GM19043 (cell line): ENCODE results near the gene CHKB.
"Not testable (repeated sequence)": the region's sequence is repeated elsewhere in the genome, so short reads cannot be mapped to it uniquely, and the experiment has no call there.

Experiments used
- ATAC-seq: cut with Tn5 transposase; IDR thresholded peaks from one replicate; pipeline ENCODE4 v1.9.1; 2021; ENCODE audit warnings: low read depth; ENCODE audit not compliant: unreplicated experiment

Gene CHKB, protein sequence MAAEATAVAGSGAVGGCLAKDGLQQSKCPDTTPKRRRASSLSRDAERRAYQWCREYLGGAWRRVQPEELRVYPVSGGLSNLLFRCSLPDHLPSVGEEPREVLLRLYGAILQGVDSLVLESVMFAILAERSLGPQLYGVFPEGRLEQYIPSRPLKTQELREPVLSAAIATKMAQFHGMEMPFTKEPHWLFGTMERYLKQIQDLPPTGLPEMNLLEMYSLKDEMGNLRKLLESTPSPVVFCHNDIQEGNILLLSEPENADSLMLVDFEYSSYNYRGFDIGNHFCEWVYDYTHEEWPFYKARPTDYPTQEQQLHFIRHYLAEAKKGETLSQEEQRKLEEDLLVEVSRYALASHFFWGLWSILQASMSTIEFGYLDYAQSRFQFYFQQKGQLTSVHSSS

GRCh38 chr22:50582493-50583293 lies at the start of gene CHKB:
TSS of gene CHKB (minus strand) at chr22:50582849. CDS start at chr22:50582781, 68 bp downstream.
- ATAC-seq = peak; percentile 91

GRCh38 chr22:50630376-50630775 lies 47.7 kb upstream of the CHKB start:
- ATAC-seq = no peak

- no peak for ATAC-seq
Measured at GRCh38 chr22:50628543-50629134, 46.0 kb upstream of the CHKB start.

- peak; percentile 53 for ATAC-seq
Measured at GRCh38 chr22:50627642-50628542, 45.2 kb upstream of the CHKB start, which contains the start of gene ARSA. TSS of gene ARSA (minus strand) at chr22:50628152. CDS start at chr22:50627779, 373 bp downstream.

DNA sequence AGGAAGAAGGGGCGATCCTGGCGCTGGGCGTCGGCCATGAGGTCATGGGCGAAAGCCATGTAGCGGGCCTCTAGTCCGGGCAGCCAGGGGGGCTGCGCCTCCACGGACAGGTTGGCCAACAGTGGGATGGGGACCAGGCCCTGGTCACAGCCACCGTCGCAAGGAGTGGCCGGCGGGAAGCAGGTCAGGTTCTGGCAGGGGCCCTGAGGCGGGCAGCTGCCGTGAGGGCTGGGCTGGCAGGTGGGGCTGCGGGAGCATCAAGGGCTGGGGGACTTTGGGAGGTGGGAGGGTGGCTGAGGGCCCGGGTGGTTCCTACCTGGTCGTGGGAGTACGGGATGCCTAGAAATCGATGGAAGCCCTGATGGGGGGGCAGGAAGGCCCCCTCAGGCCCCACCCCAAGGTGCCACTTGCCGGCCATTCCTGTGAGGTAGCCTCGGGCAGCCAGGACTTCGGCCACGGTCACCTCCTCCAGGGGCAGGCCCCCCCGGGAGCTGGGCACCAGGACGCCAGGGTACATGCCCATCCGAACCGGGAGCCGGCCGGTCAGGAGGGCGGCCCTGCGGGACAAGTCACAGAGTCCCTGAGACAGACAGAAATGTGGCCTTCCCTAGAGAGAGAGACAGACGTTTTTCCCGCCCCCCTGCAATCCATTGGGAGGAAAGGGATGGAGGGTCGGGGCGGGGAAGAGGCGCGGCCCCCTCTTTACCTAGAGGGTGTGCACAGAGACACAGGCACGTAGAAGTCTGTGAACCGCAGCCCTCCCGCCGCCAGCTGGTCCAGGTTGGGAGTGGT lies 44.4 kb upstream of the CHKB start:
- ATAC-seq = no peak

GRCh38 chr22:50626314-50626849 lies 43.7 kb upstream of the CHKB start:
- no peak for ATAC-seq

DNA sequence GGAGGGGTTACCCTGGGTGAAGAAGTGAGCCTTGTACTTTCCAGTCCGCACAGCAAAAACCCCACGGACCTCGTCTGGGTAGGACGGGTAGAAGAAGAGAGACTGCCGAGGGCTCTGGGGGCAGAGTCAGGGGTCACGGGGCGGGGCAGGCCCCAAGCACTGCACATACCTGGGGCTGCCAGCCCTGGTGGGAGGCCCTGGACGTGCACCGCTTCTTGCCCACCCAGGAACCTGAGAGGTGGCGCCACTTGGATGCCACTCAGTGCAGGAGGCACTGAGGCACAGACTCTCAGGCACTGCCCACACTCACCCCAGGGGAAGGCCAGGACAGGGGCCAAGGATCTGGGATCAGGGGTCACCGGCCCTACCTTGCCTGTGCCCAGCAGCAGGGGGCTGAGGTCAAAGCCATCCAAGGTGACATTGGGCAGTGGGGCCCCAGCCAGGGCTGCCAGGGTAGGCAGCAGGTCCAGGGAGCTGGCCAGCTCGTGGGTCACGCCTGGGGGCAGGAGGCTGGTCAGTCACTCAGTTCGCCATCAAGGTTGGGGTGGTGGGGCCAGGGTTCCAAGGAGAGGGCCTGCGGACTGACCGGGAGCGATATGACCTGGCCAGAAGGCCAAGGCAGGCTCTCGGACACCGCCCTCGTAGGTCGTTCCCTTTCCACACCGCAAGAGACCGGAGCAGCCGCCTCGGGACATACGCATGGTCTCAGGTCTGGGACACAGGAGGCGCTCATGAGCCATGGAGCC lies 43.1 kb upstream of the CHKB start:
- ATAC-seq = no peak

DNA sequence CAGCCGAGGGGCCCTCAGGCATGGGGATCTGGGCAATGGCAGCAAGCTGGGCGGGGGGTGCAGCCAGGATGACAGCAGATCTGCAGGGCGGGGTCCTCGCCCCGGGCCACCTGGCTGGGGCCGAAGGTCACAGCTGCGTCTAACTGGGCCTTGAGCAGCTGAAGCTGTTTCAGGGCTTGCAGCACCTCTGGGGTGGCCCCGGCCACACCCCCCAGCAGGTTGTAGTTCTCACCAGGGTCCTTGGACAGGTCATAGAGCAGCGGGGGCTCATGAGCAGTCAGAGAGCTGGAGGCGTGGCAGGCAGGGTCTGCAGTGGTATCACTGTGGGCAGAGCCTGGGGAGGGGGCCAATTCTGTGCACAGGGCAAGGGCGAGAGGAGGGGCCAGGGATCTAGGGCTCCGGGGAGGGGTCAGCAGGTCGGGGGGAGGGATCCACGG lies 42.5 kb upstream of the CHKB start:
- ATAC-seq = no peak

DNA sequence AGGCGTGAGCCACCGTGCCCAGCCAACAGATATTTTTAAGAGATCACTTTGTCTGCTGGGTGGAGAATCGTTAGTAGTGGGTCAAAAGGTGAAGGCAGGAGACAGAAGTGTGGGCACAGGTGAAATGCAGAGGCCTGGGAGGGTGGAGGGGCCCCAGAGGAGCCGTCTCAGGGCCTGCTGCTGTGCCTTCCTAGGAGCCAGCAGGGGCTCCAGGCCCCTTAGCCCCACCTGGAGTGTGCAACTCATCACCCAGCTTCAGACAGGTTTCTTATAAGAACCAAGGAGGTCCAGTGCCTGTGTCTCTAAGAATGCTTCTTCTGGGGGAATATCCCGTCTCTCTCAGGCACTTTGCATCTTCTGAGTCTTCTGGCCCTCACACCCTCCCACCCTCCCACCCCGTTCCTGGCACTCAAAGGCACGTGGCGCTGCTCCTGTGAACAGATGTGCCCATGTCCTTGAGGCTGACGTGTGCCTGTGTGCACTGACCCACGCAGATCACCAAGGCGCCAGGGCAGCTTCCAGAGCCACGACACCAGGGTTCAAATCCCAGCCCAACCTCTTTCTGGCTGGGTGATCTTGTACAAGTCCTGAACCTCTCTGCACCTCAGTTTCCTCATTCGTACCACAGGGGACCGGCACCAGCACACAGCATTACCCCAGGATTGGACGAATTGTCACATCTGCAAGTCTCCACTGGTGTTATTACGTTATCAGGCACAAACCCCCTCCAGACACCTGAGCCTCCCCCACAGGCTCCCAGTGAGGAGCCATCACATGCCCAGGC lies 41.9 kb upstream of the CHKB start:
- no peak for ATAC-seq

DNA sequence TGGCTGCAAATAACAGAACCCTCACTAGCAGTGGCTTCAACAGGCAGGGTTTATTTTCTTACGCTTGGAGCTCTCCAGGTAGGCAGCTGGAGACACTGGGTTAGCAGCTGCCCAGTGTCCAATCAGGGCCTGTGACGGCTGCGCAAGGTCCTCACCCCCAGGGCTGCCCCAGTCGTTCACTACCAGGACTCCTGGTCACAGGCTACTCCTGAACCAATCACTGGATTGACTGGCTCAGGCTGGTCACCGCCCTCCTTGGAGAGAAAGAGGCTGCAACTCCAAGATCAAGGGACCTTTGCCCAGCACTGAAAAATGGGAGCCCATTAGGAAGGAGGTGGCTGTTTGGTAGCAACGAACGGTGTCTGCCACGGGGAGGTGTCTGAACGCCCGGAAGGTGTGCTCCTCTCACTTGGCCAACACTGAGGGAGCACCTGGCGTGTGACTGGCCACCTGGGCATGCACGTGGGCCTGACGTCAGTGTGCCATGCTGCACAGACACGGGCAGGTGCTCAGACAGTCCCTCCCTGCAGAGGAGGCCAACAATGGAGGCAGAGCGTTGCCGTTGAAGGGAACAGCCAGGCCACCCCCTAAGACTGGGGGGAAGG lies 40.2 kb upstream of the CHKB start:
- no peak for ATAC-seq

GRCh38 chr22:50621948-50622722 lies 39.5 kb upstream of the CHKB start:
- no peak for ATAC-seq

- ATAC-seq = peak; percentile 47
Measured at GRCh38 chr22:50621356-50621880, 38.8 kb upstream of the CHKB start.

- ATAC-seq = peak; percentile 50
Measured at GRCh38 chr22:50620593-50621355, 38.1 kb upstream of the CHKB start.

DNA sequence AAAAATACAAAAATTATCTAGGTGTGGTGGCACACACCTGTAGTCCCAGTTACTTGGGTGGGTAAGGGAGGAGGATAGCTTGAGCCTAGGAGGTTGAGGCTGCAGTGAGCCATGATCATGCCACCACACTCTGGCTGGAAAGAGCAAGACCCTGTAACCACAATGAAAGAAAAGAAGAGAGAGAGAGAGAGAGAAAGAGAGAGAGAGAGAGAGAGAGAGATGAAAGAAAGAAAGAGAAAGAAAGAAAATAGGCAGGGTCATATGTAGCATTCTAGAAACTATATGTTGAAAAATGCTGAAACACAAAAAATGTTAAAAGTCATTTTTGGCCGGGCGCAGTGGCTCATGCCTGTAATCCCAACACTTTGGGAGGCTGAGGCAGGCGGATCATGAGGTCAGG lies 31.6 kb upstream of the CHKB start:
- not testable (repeated sequence) for ATAC-seq

- no peak for ATAC-seq
Measured at GRCh38 chr22:50613291-50613981, 30.8 kb upstream of the CHKB start.
